Measurements from ENCODE around the gene NTF3.

The NTF3 gene

GRCh38 chr12:5459051-5459782 is 27.3 kb downstream of the NTF3 start:
- no peak for DNase-seq

- no peak for DNase-seq
These were observed 28.9 kb downstream of the NTF3 start for GRCh38 chr12:5460817-5461216.

GRCh38 chr12:5461966-5462365 is 30.1 kb downstream of the NTF3 start:
- DNase-seq, result no peak

GRCh38 chr12:5464096-5464495 is 32.2 kb downstream of the NTF3 start:
- no peak for DNase-seq

- DNase-seq, result no peak
These were observed 33.5 kb downstream of the NTF3 start for GRCh38 chr12:5465384-5465783.

GRCh38 chr12:5466521-5466960 is 34.6 kb downstream of the NTF3 start:
- DNase-seq, result no peak

- no peak for DNase-seq
These were observed 36.0 kb downstream of the NTF3 start for GRCh38 chr12:5467931-5468330.

- DNase-seq, result no peak
These were observed 38.3 kb downstream of the NTF3 start for GRCh38 chr12:5470221-5470620.

- DNase-seq, result no peak
These were observed 38.8 kb downstream of the NTF3 start for GRCh38 chr12:5470703-5471102.

GRCh38 chr12:5473076-5473782 is 41.3 kb downstream of the NTF3 start:
- DNase-seq, result no peak

- DNase-seq, result no peak
These were observed 41.8 kb downstream of the NTF3 start for GRCh38 chr12:5473783-5474116.

GRCh38 chr12:5476356-5476755 is 44.4 kb downstream of the NTF3 start:
- DNase-seq, result no peak

GRCh38 chr12:5478081-5478706 is 46.3 kb downstream of the NTF3 start:
- no peak for DNase-seq

GRCh38 chr12:5479761-5480160 is 47.9 kb downstream of the NTF3 start:
- no peak for DNase-seq

- no peak for DNase-seq
These were observed 48.5 kb downstream of the NTF3 start for GRCh38 chr12:5480218-5480937.

GRCh38 chr12:5480938-5481303 is 49.0 kb downstream of the NTF3 start:
- DNase-seq, result no peak

GRCh38 chr12:5481645-5482044 is 49.7 kb downstream of the NTF3 start:
- no peak for DNase-seq

- DNase-seq, result no peak
These were observed 52.5 kb downstream of the NTF3 start for GRCh38 chr12:5484426-5484825.

- DNase-seq, result no peak
These were observed 53.5 kb downstream of the NTF3 start for GRCh38 chr12:5485454-5485853.

- no peak for DNase-seq
These were observed 55.2 kb downstream of the NTF3 start for GRCh38 chr12:5487076-5487475.

GRCh38 chr12:5487948-5488625 is 56.2 kb downstream of the NTF3 start:
- no peak for DNase-seq

- no peak for DNase-seq
These were observed 56.7 kb downstream of the NTF3 start for GRCh38 chr12:5488626-5488955.

- no peak for DNase-seq
These were observed 57.1 kb downstream of the NTF3 start for GRCh38 chr12:5489017-5489416.

Data from CD4-positive, alpha-beta T cell treated with Interferon gamma for 1 hour (primary cell).